HG02678 (cell line): ENCODE measurements around the gene MAP4K5.

Source experiments
- ATAC-seq: cut with Tn5 transposase; IDR thresholded peaks from one replicate; pipeline ENCODE4 v1.9.1; 2021; ENCODE audit warnings: mild to moderate bottlenecking, moderate library complexity; ENCODE audit not compliant: unreplicated experiment

The MAP4K5 gene

GRCh38 chr14:50479041-50479440, 53.3 kb downstream of the MAP4K5 start:
- no peak for ATAC-seq

GRCh38 chr14:50477760-50478159, 54.6 kb downstream of the MAP4K5 start:
- no peak for ATAC-seq

- no peak for ATAC-seq
Measured at GRCh38 chr14:50476134-50476533, 56.2 kb downstream of the MAP4K5 start.

- ATAC-seq = no peak
Measured at GRCh38 chr14:50475460-50475859, 56.9 kb downstream of the MAP4K5 start.

- ATAC-seq = no peak
Measured at GRCh38 chr14:50471838-50472465, 60.4 kb downstream of the MAP4K5 start.

GRCh38 chr14:50469982-50470381, 62.4 kb downstream of the MAP4K5 start:
- ATAC-seq = no peak

GRCh38 chr14:50462111-50462510, 70.3 kb downstream of the MAP4K5 start:
- no peak for ATAC-seq

- no peak for ATAC-seq
Measured at GRCh38 chr14:50453869-50454268, 78.5 kb downstream of the MAP4K5 start.

GRCh38 chr14:50452979-50453705, 79.2 kb downstream of the MAP4K5 start:
- no peak for ATAC-seq

GRCh38 chr14:50452296-50452695, 80.1 kb downstream of the MAP4K5 start:
- ATAC-seq = no peak

- ATAC-seq = no peak
Measured at GRCh38 chr14:50451854-50452253, 80.5 kb downstream of the MAP4K5 start.

GRCh38 chr14:50447461-50447860, 84.9 kb downstream of the MAP4K5 start:
- no peak for ATAC-seq

- ATAC-seq = no peak
Measured at GRCh38 chr14:50434528-50434927, 97.8 kb downstream of the MAP4K5 start.

- no peak for ATAC-seq
Measured at GRCh38 chr14:50432131-50432530, 100.2 kb downstream of the MAP4K5 start.

- ATAC-seq = no peak
Measured at GRCh38 chr14:50425816-50426215, 106.6 kb downstream of the MAP4K5 start.

GRCh38 chr14:50425105-50425504, 107.3 kb downstream of the MAP4K5 start:
- no peak for ATAC-seq

- ATAC-seq = no peak
Measured at GRCh38 chr14:50423529-50423928, 108.8 kb downstream of the MAP4K5 start.

GRCh38 chr14:50421499-50421898, 110.9 kb downstream of the MAP4K5 start:
- ATAC-seq = no peak

GRCh38 chr14:50417853-50418252, 114.5 kb downstream of the MAP4K5 start:
- no peak for ATAC-seq

GRCh38 chr14:50410921-50411320, 121.4 kb downstream of the MAP4K5 start:
- no peak for ATAC-seq

- no peak for ATAC-seq
Measured at GRCh38 chr14:50410071-50410470, 122.3 kb downstream of the MAP4K5 start.

GRCh38 chr14:50407111-50407812, 125.1 kb downstream of the MAP4K5 start:
- ATAC-seq = no peak
